ENCODE results near the gene MYO18A. TPM values are rescaled to one million over a fixed set of nuclear protein-coding genes. Genes with fewer than 3 reads are reported as not detected.

The MYO18A gene
- total and polyA plus RNA-seq, 4 donors = 41.4 to 75.9 (median 59.4) TPM

DNA sequence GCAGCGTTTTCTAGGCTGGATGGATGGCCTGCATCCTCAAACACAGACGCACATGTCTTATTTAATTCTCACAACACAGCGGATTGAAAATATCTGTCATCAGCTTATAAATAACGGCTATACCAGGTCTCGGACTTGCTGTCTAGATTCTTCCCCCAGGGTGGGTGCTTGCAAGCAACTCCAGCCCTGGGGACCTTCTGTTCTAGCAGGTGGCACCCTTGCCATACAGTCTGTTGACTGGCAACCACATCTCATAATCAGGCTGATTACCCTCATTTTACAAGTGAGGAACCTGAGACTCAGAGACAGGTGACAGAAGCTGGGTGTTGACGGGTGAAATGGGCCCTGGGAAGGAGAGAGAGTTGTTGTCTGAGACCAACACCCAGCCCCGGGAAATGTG is 158.1 kb downstream of the MYO18A start:
- no peaks in the 10 kb centered on the region for H3K9me3 ChIP-seq (ENCODE audit: control insufficient read depth, insufficient read depth, low read length)
- H3K4me1 ChIP-seq (ENCODE audit: control insufficient read depth, insufficient read depth, low read length) = peaks cover 22% of the 10 kb centered on the region
- H3K27me3 ChIP-seq (ENCODE audit: control insufficient read depth, insufficient read depth, low read length) = no peaks in the 10 kb centered on the region
- H3K4me3 ChIP-seq (ENCODE audit: low read depth, low read length) = no peak overlapping the region
- peak in 1 of 6 donors; percentile 63 for DNase-seq (ENCODE audit: low read depth in 4 of 6, low spot score in 6 of 6)
- no peak overlapping the region for H3K27ac ChIP-seq (ENCODE audit: low read depth, low read length)
- no peaks in the 10 kb centered on the region for H3K36me3 ChIP-seq (ENCODE audit: control insufficient read depth, insufficient read depth, low read length)
- 95% methylated on average over 3 of the region's 7 CpGs for WGBS (ENCODE audit: insufficient coverage)

DNA sequence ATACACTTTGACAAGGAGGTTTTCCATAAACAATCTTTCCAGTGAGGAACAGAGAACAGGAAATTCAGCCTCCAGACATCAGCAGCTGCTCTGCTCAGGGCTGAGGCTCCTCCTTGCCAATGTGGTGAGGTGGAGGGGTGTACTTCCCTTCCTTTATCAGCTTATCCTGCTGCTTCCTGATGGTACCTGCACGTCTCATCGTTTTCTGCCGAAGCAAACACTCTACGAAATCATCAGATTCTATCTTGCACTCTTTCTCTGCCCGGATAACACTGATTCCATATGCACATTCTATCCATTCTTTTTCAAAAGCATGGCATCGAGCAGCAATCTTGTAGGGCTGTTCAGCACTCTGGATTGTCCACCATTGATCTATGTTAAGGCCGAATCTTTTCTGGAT is 159.0 kb downstream of the MYO18A start:
- no peak for DNase-seq (ENCODE audit: low read depth in 4 of 6, low spot score in 6 of 6)
- Histone ChIP-seq H3K27ac (ENCODE audit: low read depth, low read length) (no peak overlapping the region), H3K4me1 (ENCODE audit: control insufficient read depth, insufficient read depth, low read length) (peaks cover 28% of the 10 kb centered on the region), H3K4me3 (ENCODE audit: low read depth, low read length) (no peak overlapping the region), H3K36me3 (ENCODE audit: control insufficient read depth, insufficient read depth, low read length) (no peaks in the 10 kb centered on the region), H3K27me3 (ENCODE audit: control insufficient read depth, insufficient read depth, low read length) (no peaks in the 10 kb centered on the region), H3K9me3 (ENCODE audit: control insufficient read depth, insufficient read depth, low read length) (no peaks in the 10 kb centered on the region)
- 76% methylated on average over 7 of the region's 7 CpGs for WGBS (ENCODE audit: insufficient coverage)

Other genes starting within 250 kb of the MYO18A start
- gene PHF12, start 228.9 kb downstream of the MYO18A start, total RNA-seq = 10 to 100 TPM; 21.3 to 29.6 TPM
- 10 to 100 TPM; 46.3 to 56.0 TPM for gene PHF12, start 228.9 kb downstream of the MYO18A start, polyA plus RNA-seq (ENCODE audit: insufficient read length in 2 of 2)
- gene SEZ6, start 174.4 kb downstream of the MYO18A start, total RNA-seq = 10 to 100 TPM; 17.1 to 23.5 TPM
- gene SEZ6, start 174.4 kb downstream of the MYO18A start, polyA plus RNA-seq (ENCODE audit: insufficient read length in 2 of 2) = 10 to 100 TPM; 86.8 to 91.6 TPM
- gene PIPOX, start 137.3 kb downstream of the MYO18A start, total RNA-seq = 1 to 10 TPM; 4.0 to 4.4 TPM
- gene PIPOX, start 137.3 kb downstream of the MYO18A start, polyA plus RNA-seq (ENCODE audit: insufficient read length in 2 of 2) = 10 to 100 TPM in 1 of 2 donors, 1 to 10 TPM in 1; 9.4 to 10.2 TPM
- gene CRYBA1, start 66.5 kb upstream of the MYO18A start, total RNA-seq = not detected
- gene CRYBA1, start 66.5 kb upstream of the MYO18A start, polyA plus RNA-seq (ENCODE audit: insufficient read length in 2 of 2) = under 1 TPM in 1 of 2 donors, not detected in 1; 0.26 TPM
- gene NUFIP2, start 113.8 kb upstream of the MYO18A start, total RNA-seq = 10 to 100 TPM; 51.8 to 67.0 TPM
- gene NUFIP2, start 113.8 kb upstream of the MYO18A start, polyA plus RNA-seq (ENCODE audit: insufficient read length in 2 of 2) = 10 to 100 TPM; 25.0 to 36.9 TPM
- gene TAOK1, start 210.0 kb upstream of the MYO18A start, total RNA-seq = 100 to 1,000 TPM in 1 of 2 donors, 10 to 100 TPM in 1; 65.8 to 123 TPM
- gene TAOK1, start 210.0 kb upstream of the MYO18A start, polyA plus RNA-seq (ENCODE audit: insufficient read length in 2 of 2) = 10 to 100 TPM; 38.7 to 72.8 TPM